Measurements from ENCODE around the gene CDKN2B.
"Not testable (repeated sequence)": the region's sequence is repeated elsewhere in the genome, so short reads cannot be mapped to it uniquely, and the experiment has no call there.

Gene CDKN2B, protein sequence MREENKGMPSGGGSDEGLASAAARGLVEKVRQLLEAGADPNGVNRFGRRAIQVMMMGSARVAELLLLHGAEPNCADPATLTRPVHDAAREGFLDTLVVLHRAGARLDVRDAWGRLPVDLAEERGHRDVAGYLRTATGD

DNA sequence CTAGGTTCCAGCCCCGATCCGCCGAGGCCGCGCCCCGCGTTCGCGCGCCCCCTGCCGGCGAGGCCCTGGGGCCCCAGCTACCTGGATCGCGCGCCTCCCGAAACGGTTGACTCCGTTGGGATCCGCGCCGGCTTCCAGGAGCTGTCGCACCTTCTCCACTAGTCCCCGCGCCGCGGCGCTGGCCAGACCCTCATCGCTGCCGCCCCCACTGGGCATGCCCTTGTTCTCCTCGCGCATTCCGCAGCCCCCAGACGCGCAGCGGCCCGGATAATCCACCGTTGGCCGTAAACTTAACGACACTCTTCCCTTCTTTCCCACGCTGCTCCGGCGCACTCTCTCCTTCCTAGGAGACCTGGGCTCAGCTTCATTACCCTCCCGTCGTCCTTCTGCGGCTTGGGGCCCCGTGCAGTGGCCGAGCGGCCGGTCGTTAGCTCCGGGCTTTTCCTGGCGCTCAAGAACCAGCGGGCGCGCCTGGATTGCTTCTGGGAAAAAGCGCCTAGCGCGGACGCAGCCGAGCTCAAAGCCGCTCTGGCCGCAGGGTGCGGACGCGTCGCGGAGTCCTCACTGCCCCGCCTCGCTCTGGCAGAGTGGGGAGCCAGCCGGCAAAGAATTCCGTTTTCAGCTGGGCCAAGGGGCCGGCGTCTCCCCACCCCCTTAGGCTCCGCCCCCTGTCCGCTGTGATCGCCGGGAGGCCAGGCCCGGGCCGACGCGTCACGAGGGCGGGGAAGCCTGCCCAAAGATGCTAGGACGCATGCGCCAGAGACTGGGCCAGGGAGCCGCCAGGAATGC is at the start of gene CDKN2B:
TSS of gene CDKN2B (minus strand) at position 589 of the 789 bp plus-strand sequence. CDS start at position 237, 352 bp downstream.
- peak in 1 of 2 donors; percentile 37 for DNase-seq

DNA sequence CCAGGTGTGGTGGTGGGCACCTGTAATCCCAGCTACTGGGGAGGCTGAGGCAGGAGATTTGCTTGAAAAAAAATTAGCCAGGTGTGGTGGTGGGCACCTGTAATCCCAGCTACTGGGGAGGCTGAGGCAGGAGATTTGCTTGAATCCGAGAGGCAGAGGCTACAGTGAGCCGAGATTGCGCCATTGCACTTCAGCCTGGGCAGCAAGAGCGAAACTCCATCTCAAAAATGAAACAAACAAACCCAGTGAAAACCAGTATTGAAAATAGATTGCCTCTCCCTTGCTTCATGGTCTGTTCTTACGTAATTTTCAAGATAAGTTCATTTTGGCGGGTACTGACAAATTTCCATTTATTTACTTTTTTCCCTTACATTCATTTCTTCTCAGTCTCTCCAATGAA is 48.9 kb upstream of the CDKN2B start:
- not testable (repeated sequence) for DNase-seq

DNA sequence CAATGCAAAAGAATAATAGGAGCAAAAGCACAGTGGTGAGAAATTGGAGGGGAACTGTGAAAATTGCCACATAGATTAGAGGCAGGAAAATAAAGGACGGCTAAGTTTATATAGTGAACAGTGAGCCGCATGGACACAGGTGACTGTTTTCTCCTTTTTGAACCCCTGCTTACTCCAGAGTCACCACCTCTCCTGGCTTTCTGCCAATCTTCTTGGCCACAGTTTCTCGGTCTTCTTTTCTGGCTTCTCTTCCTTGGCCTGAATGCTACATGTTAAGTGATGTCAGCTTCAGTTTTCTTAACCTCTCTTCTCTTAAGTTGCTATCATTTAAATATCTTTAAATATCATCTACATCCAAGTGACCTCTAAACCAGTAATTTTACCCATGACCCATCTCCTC is 47.3 kb upstream of the CDKN2B start:
- no peak for DNase-seq

DNA sequence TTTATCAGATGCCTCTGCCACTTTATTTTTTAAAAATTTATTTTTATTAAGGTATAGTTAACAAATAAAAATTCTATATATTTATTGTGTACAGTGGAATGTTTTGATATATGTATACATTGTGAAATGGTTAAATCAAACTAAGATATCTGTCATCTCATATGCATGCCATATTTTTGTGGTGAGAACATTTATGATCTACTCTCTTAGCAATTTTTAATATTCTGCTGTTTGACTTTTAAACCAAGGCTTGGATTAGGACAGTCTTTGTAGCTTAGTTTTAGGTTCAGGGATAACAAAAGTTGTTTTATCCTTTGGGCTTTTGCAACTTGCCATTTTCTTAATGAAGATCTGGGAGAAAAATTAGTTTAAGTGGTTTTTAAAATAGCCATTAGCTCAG is 46.0 kb upstream of the CDKN2B start:
- no peak for DNase-seq

DNA sequence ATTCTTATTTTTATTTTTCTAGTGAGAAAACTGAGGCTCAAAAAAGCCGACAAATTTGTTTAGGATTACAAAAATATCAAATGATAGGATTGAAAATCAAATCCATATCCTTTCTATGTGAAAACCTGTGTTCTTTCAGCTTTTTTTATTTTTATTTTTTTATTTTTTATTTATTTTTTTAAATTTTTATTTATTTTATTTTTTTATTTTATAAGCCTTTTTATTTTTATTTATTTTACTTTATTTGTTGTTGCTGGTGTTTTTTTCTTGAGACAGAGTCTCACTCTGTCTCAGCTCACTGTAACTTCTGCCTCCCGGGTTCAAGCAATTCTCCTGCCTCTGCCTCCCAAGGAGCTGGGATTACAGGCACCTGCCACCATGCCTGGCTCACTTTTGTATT is 45.4 kb upstream of the CDKN2B start:
- no peak for DNase-seq

DNA sequence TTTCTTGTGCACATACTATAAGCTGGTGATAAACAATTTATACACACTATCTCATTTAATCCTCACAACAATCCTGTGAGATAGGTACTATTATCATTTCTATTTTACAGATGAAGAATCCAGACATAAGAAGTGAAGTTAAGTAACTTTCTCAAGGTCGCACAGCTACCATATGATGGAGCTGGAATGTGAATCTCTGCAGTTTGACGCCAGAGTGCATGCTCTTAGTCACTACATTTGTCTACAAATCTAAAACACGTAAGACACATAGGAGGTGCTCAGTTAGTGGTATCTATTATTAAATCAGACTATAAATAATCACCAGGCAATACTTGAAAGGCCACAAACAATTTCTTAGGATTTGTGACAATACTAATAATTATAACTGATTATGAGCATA is 45.0 kb upstream of the CDKN2B start:
- no peak for DNase-seq

DNA sequence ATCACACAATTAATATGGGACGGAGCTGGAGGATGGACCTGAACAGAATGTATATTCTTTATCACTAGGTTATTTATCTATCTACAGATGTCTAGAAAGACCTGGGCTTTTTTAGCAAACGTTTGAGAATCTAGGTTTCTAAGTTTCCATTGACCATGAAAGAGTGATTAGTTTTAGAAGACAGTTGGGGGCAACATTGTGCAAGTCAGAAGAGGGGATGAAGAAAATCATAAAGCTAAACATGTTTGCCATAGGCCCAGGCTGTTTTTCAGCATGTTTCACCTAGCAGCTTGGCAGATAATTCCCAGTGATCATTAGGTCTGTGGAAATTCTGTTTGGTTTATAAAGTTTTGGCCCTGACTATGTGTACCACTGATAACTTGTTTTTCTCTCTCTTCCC is 44.1 kb upstream of the CDKN2B start:
- no peak for DNase-seq

DNA sequence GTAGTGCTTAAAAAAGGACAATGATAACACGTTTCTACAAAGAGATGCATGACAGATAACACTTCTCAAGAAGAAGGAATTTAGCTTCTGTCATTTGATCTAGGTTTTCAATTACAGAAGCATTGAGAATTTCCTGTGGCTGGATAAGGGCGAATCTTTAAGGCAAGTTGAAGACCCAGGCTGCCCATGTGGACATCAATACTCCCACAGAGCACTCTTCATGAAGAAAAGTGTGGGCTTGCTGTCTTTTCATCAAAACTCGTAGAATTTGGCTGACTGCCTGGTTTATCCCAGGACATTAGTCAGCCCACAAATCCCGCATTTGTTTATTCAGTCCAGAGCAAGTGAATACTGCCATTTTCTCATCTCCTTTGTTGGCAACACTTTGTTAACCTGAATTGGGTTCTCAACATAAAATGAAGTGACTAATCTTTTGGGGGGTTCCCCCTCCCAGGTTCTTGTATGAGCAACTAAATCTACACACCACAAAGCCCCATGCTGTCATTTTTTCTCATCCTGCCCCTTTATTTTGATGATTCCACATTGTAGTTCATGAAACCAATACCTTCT is 43.4 kb upstream of the CDKN2B start:
- no peak for DNase-seq

DNA sequence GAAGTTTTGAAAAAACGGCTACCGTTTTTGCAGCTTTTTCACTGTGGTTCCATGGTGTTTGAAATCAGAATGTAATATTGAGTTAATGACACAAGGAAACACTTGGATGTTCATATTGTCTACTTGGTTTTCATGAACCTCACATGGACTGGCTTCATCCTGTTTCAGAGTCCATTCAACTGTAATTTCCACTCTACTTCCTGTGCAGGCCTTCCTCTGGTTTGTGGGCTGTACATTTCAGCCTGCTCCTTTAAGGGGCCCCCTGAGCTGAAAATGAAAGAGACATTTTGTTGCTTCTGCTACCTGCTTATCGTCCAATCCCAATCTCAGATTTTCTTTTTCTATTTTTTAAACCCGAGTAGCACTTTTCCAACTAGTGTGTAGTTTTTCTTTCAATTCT is 41.8 kb upstream of the CDKN2B start:
- DNase-seq: peak in 1 of 2 donors; percentile 79

DNA sequence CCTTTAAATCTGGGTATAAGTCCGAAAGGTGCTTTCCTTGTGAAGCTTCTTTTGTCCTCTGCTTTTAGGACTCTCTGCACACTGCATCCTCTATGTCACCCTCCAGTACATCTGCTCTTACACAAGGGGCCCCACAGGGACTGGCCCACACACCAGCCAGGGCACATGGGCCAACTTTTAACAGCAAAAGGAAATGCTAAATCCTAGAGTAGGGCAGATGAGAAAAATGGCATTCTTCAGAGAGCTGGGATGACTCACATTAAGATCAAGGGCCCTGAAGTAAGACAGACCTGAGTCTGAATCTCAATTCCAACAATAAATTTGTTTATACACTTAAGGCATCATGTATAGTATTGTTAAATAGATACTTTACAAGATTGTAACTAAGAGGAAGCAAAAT is 40.3 kb upstream of the CDKN2B start:
- DNase-seq: no peak

DNA sequence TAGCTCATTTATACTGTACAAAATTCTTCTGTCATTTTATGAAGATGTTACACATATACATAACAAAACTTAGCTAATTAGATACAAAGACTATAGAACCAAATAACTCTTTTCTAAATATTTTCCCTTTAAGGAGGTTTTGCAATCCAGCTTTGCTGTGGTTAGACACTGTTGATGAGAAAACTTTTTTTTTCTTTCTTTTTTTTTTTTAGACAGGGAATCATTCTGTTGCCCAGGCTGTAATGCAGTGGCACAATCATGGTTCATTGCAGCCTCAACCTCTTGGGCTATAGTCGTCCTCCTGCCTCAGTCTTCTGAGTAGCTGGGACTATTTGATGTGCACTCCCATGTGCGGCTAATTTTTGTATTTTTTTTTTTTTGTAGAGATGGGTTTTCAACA is 38.5 kb upstream of the CDKN2B start:
- DNase-seq: no peak

DNA sequence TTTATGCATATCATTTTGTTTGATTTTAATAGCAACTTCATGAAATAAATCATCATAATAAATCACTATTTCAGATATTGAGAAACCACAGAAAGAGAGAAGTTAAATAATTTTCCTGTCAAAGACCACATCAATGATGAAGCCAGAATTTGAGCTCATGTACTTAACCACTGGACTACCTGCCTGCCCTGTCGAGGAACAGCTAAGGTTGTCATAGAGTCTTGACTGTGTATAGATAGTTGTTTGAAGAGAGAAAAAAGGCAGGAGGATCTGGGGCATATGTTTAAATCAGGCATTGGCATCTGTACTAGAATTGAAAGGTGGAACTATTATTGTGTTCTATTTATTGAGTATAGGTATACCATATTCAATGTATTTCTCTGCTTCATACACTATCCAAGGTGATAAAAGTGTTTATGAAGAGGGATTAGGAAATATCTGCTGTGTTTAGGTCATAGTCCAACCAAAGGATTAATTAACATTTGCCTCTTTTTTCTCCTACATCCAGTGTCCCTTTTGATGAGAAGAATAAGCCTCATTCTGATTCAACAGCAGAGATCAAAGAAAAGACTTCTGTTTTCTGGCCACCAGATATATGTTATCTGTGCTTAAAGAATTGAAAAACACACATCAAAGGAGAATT is 37.3 kb upstream of the CDKN2B start:
- DNase-seq: no peak

DNA sequence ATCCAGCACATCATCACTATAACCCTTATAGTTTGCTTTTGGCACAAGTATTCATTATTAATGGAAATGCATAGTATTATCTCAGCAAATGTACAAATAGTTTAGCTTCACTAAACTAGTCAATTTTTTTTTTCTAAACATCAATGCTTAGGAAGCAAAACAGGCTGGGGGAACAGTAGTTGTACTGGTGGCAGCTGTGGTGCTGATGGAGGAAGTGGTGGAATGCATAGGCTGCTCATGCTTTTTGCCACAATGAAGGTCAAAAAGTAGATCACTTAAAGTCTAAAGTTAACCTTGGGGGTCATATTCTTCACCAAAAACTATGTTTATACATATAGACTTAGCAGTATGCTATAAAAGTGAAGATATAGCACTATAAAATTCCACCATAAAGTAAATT is 36.3 kb upstream of the CDKN2B start:
- no peak for DNase-seq

DNA sequence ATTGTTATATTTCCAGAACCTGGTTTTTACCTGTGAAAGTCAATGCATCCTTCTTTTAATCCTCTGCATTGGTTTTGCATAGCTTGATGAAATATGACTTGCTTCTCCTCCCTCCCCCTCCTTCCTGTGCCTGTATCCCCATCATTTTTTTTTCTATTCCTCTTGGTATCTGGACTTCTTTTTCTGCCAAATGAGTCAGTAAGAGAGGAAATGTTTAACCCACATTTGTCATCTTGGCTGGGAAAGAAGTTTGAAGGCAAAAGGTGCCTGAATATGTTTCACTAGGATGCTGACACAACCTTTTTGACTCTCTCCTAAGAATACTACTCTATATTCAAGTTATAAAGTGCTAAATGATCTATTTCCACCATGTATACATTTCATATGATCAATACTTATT is 35.5 kb upstream of the CDKN2B start:
- DNase-seq: no peak

DNA sequence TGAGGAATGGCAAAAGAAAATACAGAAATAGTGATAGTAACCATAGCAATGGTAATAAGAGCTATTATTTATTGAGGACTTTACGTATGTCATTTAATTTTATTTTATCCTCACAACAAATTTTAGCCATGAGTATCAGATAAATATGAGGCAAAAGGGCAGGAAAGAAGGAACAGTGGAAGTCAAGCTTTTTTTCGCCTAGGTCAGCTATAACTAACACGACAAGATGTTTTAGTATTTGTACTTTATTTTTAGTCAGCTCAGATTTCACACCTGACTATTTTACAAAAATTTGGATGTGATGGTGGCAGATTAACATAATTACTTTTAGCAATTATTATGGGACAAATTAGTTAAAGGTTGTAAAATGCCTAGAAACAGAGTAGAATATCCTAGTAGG is 34.8 kb upstream of the CDKN2B start:
- no peak for DNase-seq

DNA sequence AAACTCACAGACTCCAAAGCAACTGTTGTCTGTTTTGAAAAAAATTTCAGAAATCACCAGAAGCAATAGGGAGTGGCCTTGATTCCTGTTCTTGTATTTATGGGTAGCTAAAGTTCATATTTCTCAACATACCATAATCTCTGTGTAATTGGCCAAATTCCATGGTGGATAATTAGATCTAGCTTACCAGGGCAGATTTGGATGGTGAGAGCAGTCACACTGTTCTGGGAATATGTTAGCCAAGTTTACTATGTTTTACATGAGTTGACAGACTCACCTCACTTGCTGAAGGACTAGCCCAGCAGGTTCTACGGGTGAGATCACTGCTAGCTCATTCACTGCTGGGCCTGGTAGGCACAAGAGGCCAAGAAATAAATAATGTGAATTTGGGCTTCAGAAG is 32.7 kb upstream of the CDKN2B start:
- no peak for DNase-seq

DNA sequence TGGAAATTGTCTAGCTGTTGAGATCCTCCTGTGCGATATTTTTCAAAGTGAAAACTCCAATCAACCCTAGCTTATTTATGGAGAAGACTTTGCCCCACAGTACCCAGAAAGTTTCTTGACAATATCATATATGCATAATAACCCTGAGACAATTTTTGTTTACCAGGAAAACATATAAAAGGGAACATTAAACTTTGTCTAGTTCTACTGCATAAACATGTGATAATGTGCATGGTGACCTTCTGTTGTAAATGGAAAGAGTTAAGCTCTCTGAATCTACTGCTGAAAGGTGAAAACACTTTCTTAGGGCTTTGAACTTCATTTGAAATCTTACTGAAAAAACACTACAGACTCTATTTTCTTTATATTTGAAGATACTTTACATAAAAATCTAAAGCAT is 32.2 kb upstream of the CDKN2B start:
- no peak for DNase-seq

DNA sequence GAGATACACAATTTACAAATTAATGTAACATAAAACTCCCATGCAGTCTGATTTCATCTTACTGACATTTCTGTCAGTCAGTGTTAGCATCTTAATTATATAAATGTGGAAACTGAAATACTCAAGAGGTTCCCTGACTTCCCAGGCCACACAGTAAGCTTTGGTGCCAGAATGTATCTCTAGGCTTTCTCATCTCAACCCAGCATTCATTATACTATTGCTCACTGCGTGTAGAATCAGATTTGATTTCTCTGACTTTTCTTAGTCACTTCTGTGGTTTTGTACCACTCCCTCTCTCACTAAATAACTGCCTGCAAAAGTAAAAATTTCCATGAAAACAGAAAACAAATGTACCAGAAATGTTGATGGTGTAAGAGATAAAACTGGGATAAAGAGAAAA is 31.7 kb upstream of the CDKN2B start:
- no peak for DNase-seq

DNA sequence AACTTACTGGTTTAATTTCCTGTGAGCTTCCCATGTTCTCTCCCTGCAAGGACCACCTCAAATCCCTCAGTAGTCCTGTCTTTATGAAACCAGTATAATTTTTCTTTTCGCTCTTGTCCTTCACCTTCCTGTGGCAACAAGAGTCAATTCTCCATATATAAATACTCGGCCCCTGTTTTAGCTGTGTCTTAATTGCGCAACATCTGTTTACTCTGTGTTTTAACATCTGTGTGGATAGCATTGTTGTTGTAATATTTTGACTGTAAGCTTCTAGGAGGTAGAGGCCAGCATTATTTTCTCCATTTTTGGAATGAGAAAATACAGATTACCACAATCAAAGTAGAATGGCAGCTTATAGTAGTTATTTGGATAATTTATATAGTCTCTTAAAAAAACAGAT is 30.2 kb upstream of the CDKN2B start:
- DNase-seq: no peak

DNA sequence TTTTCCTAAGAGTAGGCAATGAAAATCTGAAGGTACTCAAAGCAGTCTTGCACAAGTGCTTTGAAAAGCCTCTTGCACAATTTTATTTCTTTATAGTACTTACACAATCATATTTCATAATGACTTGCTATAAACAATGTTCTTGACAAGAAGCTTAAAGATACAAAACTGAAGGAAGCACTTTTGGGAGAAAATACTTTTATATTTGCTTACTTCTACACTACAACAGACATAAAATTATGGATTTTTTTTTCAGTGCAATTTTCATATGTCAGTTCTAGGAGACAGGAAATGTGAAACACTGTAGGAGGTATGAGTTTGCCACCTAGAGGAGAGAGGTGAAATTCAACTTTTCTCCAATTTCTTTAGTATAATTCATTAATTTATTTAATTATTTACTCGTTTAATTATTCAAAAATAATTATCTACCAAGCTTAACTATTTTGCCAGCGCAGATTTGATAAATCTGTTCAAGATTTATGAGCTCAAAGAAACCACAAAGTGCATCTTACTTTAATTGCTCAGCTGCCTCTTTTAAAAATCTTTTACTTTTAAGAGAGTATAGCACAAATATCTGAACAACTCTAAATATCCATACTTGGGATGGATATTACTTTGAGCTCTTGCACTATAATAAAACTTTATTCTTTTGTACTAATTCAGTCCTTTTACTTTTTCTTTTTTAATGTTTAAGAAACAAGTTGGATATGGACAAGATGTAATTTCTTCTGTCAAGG is 29.0 kb upstream of the CDKN2B start:
- no peak for DNase-seq

DNA sequence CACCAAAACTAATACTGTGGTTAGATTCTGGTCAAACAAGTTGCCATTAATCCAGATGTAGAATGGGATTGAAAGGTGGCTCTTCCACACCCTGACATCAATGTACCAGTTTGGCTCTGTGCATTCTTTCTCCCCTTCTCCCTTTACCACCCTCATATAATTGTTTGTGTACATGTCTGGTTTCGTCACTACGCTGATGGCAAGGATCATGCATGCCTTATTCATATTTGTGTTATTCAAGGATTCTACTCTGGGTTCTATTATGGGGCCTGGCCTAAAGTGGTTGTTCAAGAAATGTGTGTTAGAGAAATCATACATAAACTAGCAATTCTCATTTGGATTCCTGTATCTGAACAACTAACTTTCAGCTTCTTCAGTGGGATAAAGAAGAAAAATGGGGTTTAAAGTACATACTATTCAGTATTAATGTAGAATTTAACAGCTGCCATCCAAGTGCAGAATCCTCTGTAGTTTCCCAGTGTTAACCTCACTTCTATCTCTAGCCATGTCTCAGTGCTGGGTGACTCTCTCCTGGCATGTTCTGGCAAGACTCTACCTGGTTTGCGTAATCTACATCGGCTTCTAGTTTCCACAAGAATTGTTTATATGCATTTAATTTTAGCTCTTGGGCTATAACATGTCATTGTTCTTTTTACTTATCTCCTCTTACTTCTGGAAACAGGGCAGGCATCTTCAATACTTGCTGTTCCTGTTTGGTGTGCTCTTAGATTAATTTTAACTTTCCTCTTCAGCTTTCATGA is 27.9 kb upstream of the CDKN2B start:
- DNase-seq: no peak

DNA sequence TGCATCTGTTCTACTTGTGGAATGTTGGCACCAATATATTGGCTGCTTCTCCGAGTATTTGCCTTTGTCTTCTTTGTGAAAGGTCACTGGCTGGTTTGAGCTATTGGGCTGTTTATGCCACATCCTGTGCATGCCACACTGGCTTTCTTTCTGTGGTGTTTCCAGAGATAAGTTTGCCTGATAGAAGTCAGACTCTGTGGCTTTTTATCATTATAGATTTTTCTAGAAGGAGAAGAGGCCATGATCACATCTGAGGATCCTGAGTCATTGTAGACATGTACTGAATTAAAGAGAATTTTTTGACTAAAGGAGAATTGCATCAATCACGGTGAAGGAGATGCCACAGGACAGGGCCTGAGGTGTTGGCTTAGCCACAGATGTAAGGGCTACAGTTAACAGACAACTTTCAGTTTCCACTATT is 26.5 kb upstream of the CDKN2B start:
- DNase-seq: no peak
